Adipose tissue (tissue), 3 donors: ENCODE data around the gene MSN. TPM values are rescaled to one million over a fixed set of nuclear protein-coding genes. Genes with fewer than 3 reads are reported as not detected.
"Not testable (repeated sequence)": the region's sequence is repeated elsewhere in the genome, so short reads cannot be mapped to it uniquely, and the experiment has no call there.

Experiments used
- H3K27ac ChIP-seq: one replicate; pipeline ENCODE4 v1.5.1; 2013; ENCODE audit warnings: low read depth, low read length
- WGBS, 3 donors: extraction: QIAGEN DNeasy Blood & Tissue Kit; methylation state at CpG; one replicate each; pipeline ENCODE4 v1.1.7; 2013; 5-methylcytosine and 5-hydroxymethylcytosine counted together
- polyA plus RNA-seq, 3 donors: library from polyadenylated mRNA; stranded (reverse); fragments of 200-250 nt; gene quantifications; one replicate each; pipeline ENCODE4 v1.2.3, GENCODE V29; 2013
- donor health status: healthy with polysubstance abuse.
- donor health status: Bipolar disorder and iron deficiency.
- donor health status: healthy.

The MSN gene
- polyA plus RNA-seq, 3 donors: 22.7 to 198 (median 172) TPM

GRCh38 chrX:65751519-65751918, 84.1 kb downstream of the MSN start:
- H3K27ac ChIP-seq: no peak overlapping the region
- WGBS, 3 donors: 32 to 54% (median 53%) methylated on average over 2 of the region's 2 CpGs

- WGBS, 3 donors: 42 to 52% (median 51%) methylated on average over 3 of the region's 3 CpGs
- H3K27ac ChIP-seq: no peak overlapping the region
These were observed 84.8 kb downstream of the MSN start for GRCh38 chrX:65752294-65752693.

- WGBS, 3 donors: 49 to 69% (median 68%) methylated on average over 3 of the region's 3 CpGs
- H3K27ac ChIP-seq: no peak overlapping the region
These were observed 88.3 kb downstream of the MSN start for GRCh38 chrX:65755786-65756185.

- H3K27ac ChIP-seq: no peak overlapping the region
- WGBS, 3 donors: 74 to 97% (median 91%) methylated on average over 3 of the region's 3 CpGs
These were observed 90.5 kb downstream of the MSN start for GRCh38 chrX:65757943-65758342.

- 38 to 75% (median 70%) methylated on average over 1 of the region's 1 CpG for WGBS, 3 donors
- H3K27ac ChIP-seq: no peak overlapping the region
These were observed 91.1 kb downstream of the MSN start for GRCh38 chrX:65758505-65758904.

- 40 to 83% (median 60%) methylated on average over 1 of the region's 1 CpG for WGBS, 3 donors
- not testable (repeated sequence) for H3K27ac ChIP-seq
These were observed 92.1 kb downstream of the MSN start for GRCh38 chrX:65759525-65759924.

- no peak overlapping the region for H3K27ac ChIP-seq
- WGBS, 3 donors: 70 to 79% (median 77%) methylated on average over 3 of the region's 3 CpGs
These were observed 102.3 kb downstream of the MSN start for GRCh38 chrX:65769564-65770292.

GRCh38 chrX:65772842-65773241, 105.4 kb downstream of the MSN start:
- no peak overlapping the region for H3K27ac ChIP-seq
- 60 to 91% (median 60%) methylated on average over 5 of the region's 5 CpGs for WGBS, 3 donors

GRCh38 chrX:65781845-65782244, 114.4 kb downstream of the MSN start:
- no peak overlapping the region for H3K27ac ChIP-seq
- WGBS, 3 donors: 72 to 92% (median 76%) methylated on average over 2 of the region's 2 CpGs

GRCh38 chrX:65783746-65784145, 116.3 kb downstream of the MSN start:
- WGBS, 3 donors: 43 to 76% (median 61%) methylated on average over 1 of the region's 1 CpG
- no peak overlapping the region for H3K27ac ChIP-seq

Other genes starting within 250 kb of the MSN start
- 10 to 100 TPM; 15.1 to 22.6 (median 20.5) TPM for gene LAS1L, start 132.9 kb upstream of the MSN start, polyA plus RNA-seq